Eye (tissue), 1 donor: ENCODE measurements around the gene KLHL30.

Experiments
- DNase-seq: peaks from one replicate; pipeline ENCODE4 v3.0.0-alpha.2; 2015

Gene KLHL30

GRCh38 chr2:238187618-238188548 lies 49.4 kb downstream of the KLHL30 start:
- no peak for DNase-seq

- no peak for DNase-seq
Observed at GRCh38 chr2:238190445-238190844, 52.0 kb downstream of the KLHL30 start.
